NB4 (cell line): ENCODE results near the gene CDH12.

ENCODE experiments used
- DNase-seq: peaks from one replicate; pipeline ENCODE4 v3.0.0; 2010; ENCODE audit warnings: low read depth
- H3K4me3 ChIP-seq: one replicate; pipeline ENCODE4 v1.5.1; 2011; ENCODE audit warnings: mild to moderate bottlenecking, low read depth, low read length, moderate library complexity
- CTCF ChIP-seq: IDR thresholded peaks from one replicate; pipeline ENCODE4 v1.5.1; 2012; ENCODE audit warnings: low read depth, low read length
- MAX ChIP-seq: IDR thresholded peaks from 2 replicates; pipeline ENCODE4 v1.6.1; 2011; ENCODE audit warnings: low read depth, low read length
- MYC ChIP-seq: IDR thresholded peaks from 2 replicates; pipeline ENCODE4 v1.6.1; 2011; ENCODE audit warnings: low read depth, low read length
- POLR2A ChIP-seq: IDR thresholded peaks from 2 replicates; pipeline ENCODE4 v1.6.1; 2011; ENCODE audit warnings: mild to moderate bottlenecking; ENCODE audit not compliant: insufficient read length; ENCODE audit errors: extremely low read depth

CDH12 gene

GRCh38 chr5:22473886-22474285, 379.3 kb downstream of the CDH12 start:
- DNase-seq: peak; percentile 19
- no peak overlapping the region for H3K4me3 ChIP-seq
- no peak for TF ChIP-seq CTCF
- no peak for TF ChIP-seq POLR2A
- TF ChIP-seq MYC: no peak
- TF ChIP-seq MAX: no peak

GRCh38 chr5:22471154-22471553, 382.0 kb downstream of the CDH12 start:
- TF ChIP-seq MAX (no peak), MYC (no peak), CTCF (no peak)
- no peak for DNase-seq
- no peak overlapping the region for H3K4me3 ChIP-seq

GRCh38 chr5:22470408-22470807, 382.7 kb downstream of the CDH12 start:
- TF ChIP-seq CTCF: no peak
- TF ChIP-seq MAX: no peak
- no peak for TF ChIP-seq POLR2A
- TF ChIP-seq MYC: no peak
- DNase-seq: no peak
- H3K4me3 ChIP-seq: no peak overlapping the region

- no peak for DNase-seq
- H3K4me3 ChIP-seq: no peak overlapping the region
- TF ChIP-seq MYC (no peak), POLR2A (no peak), CTCF (no peak), MAX (no peak)
Observed at GRCh38 chr5:22465616-22466015, 387.5 kb downstream of the CDH12 start.

- TF ChIP-seq MYC (no peak), MAX (no peak), POLR2A (no peak), CTCF (no peak)
- DNase-seq: no peak
- H3K4me3 ChIP-seq: no peak overlapping the region
Observed at GRCh38 chr5:22465177-22465576, 388.0 kb downstream of the CDH12 start.

- no peak for DNase-seq
- H3K4me3 ChIP-seq: no peak overlapping the region
- no peak for TF ChIP-seq MYC
- TF ChIP-seq CTCF: no peak
- TF ChIP-seq MAX: no peak
- TF ChIP-seq POLR2A: no peak
Observed at GRCh38 chr5:22460189-22460588, 393.0 kb downstream of the CDH12 start.
